ENCODE results near the gene CEP350. TPM values are rescaled to one million over a fixed set of nuclear protein-coding genes. Genes with fewer than 3 reads are reported as not detected.

CEP350 gene
- total and polyA plus RNA-seq, 2 of the 13 experiments (the other 11 are each of a cell fraction or from before 2014, with no cell fraction given), result 7.6 to 35.9 TPM

DNA sequence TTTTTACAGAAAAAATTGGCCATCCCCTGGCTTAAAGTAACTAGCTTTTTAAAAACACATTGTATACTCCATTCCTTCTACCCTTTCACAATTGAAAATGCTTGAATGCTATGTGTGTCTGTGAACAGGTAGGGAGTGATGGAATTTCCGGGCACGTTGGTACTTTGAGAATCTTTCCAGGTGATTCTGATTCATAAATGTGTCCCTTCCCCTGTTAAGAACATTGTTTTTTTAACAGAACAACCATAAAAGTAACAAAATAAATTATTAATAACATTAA is 142.7 kb downstream of the CEP350 start:
- DNase-seq (ENCODE audit: low spot score), result no peak
- Histone ChIP-seq H3K4me2 (ENCODE audit: low read depth, low read length) (no peak overlapping the region), H3K4me1 (ENCODE audit: insufficient read depth, low read length) (0 out of 2 replicates have a peak, but pooled peaks cover 6% of the 10 kb centered on the region), H3K9ac (ENCODE audit: insufficient read depth, low read depth, low read length) (no peak overlapping the region), H4K20me1 (ENCODE audit: insufficient read depth, low read length) (no peaks in the 10 kb centered on the region), H3K27ac (ENCODE audit: extremely low read length, insufficient read depth, low read length) (no peak overlapping the region), H2AFZ (ENCODE audit: low read length) (no peak overlapping the region), H3K9me3 (ENCODE audit: low read length) (no peaks in the 10 kb centered on the region), H3K4me3 (replicated peaks in 1 of 3; ENCODE audit: insufficient read depth in 1 of 3, low read depth in 2 of 3, low read length in 3 of 3) (no peak overlapping the region), H3K79me2 (ENCODE audit: insufficient read depth, low read length) (no peaks in the 10 kb centered on the region), H3K36me3 (replicated peaks in 1 of 2; ENCODE audit: control insufficient read depth in 1 of 2, insufficient read depth in 2 of 2, low read length in 2 of 2) (peaks cover 8 to 59% of the 10 kb centered on the region in 2 experiments), H3K27me3 (ENCODE audit: control insufficient read depth in 1 of 2, insufficient read depth in 2 of 2, low read length in 2 of 2) (no peaks in the 10 kb centered on the region)
- CTCF ChIA-PET (ENCODE audit: low intra/inter-chr PET ratio, low total read pairs), result no interaction called here
- intact Hi-C loops (cut with micrococcal nuclease; ENCODE audit: unreplicated experiment) (no loop called here), in situ Hi-C loops (cut with HindIII; ENCODE audit: extremely low pct_ligation_motif_present, low pct_unique_long_range_greater_than_20kb) (no loop called here)
- POLR2A ChIA-PET, result no interaction called here
- 93% methylated on average over 2 of the region's 2 CpGs for WGBS (ENCODE audit: low lambda C conversion rate)
- no peak for FAIRE-seq
- ATAC-seq, result no peak
- BruUV-seq (replicated peaks), result no TSS peak
- TF ChIP-seq CENPX (CRISPR knock-in tag; IDR thresholded peaks at IDR 0.05) (no peak), SIN3A (IDR thresholded peaks at IDR 0.05; ENCODE audit: borderline replicate concordance, low read depth, low read length) (no peak), MBNL3 (CRISPR knock-in tag; conservative IDR thresholded peaks at IDR 0.05) (no peak)
- TF ChIP-seq, protein P1, sequence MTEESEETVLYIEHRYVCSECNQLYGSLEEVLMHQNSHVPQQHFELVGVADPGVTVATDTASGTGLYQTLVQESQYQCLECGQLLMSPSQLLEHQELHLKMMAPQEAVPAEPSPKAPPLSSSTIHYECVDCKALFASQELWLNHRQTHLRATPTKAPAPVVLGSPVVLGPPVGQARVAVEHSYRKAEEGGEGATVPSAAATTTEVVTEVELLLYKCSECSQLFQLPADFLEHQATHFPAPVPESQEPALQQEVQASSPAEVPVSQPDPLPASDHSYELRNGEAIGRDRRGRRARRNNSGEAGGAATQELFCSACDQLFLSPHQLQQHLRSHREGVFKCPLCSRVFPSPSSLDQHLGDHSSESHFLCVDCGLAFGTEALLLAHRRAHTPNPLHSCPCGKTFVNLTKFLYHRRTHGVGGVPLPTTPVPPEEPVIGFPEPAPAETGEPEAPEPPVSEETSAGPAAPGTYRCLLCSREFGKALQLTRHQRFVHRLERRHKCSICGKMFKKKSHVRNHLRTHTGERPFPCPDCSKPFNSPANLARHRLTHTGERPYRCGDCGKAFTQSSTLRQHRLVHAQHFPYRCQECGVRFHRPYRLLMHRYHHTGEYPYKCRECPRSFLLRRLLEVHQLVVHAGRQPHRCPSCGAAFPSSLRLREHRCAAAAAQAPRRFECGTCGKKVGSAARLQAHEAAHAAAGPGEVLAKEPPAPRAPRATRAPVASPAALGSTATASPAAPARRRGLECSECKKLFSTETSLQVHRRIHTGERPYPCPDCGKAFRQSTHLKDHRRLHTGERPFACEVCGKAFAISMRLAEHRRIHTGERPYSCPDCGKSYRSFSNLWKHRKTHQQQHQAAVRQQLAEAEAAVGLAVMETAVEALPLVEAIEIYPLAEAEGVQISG (CRISPR knock-in tag; IDR thresholded peaks at IDR 0.05), result no peak

DNA sequence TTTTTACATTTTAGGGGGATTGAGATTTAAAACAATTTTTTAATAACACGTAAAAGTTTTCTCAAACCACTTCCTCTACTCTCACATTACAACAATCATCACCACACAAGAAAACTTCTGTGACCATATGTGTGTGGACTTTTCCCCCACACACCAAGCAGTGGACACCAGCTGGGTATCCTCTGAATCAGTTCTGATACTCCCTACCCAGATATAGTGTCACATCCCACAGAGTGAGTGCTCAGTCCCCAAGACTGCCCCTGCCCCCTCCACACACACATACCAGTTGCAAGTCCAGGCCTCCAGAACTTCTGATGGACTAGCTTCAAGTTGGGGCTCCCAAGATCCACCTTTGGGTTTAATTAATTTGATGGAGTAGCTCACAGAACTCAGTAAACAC is 146.8 kb downstream of the CEP350 start:
- ATAC-seq (no peak), FAIRE-seq (no peak), DNase-seq (ENCODE audit: low spot score) (no peak)
- no peaks in the 10 kb centered on the region for H3K79me2 ChIP-seq (ENCODE audit: insufficient read depth, low read length)
- H3K4me2 ChIP-seq (ENCODE audit: low read depth, low read length), result no peak overlapping the region
- no peaks in the 10 kb centered on the region for H4K20me1 ChIP-seq (ENCODE audit: insufficient read depth, low read length)
- peaks cover 4 to 36% of the 10 kb centered on the region in 2 experiments for H3K36me3 ChIP-seq (replicated peaks in 1 of 2; ENCODE audit: control insufficient read depth in 1 of 2, insufficient read depth in 2 of 2, low read length in 2 of 2)
- H3K27me3 ChIP-seq (ENCODE audit: control insufficient read depth in 1 of 2, insufficient read depth in 2 of 2, low read length in 2 of 2), result no peaks in the 10 kb centered on the region
- H3K9ac ChIP-seq (ENCODE audit: insufficient read depth, low read depth, low read length), result no peak overlapping the region
- ChIA-PET POLR2A (no interaction called here), CTCF (ENCODE audit: low intra/inter-chr PET ratio, low total read pairs) (no interaction called here)
- in situ Hi-C loops (cut with HindIII; ENCODE audit: extremely low pct_ligation_motif_present, low pct_unique_long_range_greater_than_20kb) (no loop called here), intact Hi-C loops (cut with micrococcal nuclease; ENCODE audit: unreplicated experiment) (no loop called here)
- H2AFZ ChIP-seq (ENCODE audit: low read length), result no peak overlapping the region
- BruUV-seq (replicated peaks), result no TSS peak
- 95% methylated on average over 1 of the region's 1 CpG for WGBS (ENCODE audit: low lambda C conversion rate)
- no peaks in the 10 kb centered on the region for H3K9me3 ChIP-seq (ENCODE audit: low read length)
- no peak overlapping the region for H3K27ac ChIP-seq (ENCODE audit: extremely low read length, insufficient read depth, low read length)
- H3K4me1 ChIP-seq (ENCODE audit: insufficient read depth, low read length), result no peaks in the 10 kb centered on the region
- H3K4me3 ChIP-seq (replicated peaks in 1 of 3; ENCODE audit: insufficient read depth in 1 of 3, low read depth in 2 of 3, low read length in 3 of 3), result no peak overlapping the region
- no peak for TF ChIP-seq KDM6A (CRISPR knock-in tag; IDR thresholded peaks at IDR 0.05; ENCODE audit: low read depth)
- TF ChIP-seq ZNF615 (CRISPR knock-in tag; IDR thresholded peaks at IDR 0.05; ENCODE audit: borderline replicate concordance), result no peak
- no peak for TF ChIP-seq NR2F6 (IDR thresholded peaks at IDR 0.05)
- TF ChIP-seq NR2F6 (CRISPR knock-in tag; IDR thresholded peaks at IDR 0.05), result no peak
- no peak for TF ChIP-seq HDAC2 (CRISPR knock-in tag; IDR thresholded peaks at IDR 0.05)
- no peak for TF ChIP-seq RBM39 (IDR thresholded peaks at IDR 0.05; ENCODE audit: low read depth, low read length, poor library complexity, severe bottlenecking)
- TF ChIP-seq, protein P2, sequence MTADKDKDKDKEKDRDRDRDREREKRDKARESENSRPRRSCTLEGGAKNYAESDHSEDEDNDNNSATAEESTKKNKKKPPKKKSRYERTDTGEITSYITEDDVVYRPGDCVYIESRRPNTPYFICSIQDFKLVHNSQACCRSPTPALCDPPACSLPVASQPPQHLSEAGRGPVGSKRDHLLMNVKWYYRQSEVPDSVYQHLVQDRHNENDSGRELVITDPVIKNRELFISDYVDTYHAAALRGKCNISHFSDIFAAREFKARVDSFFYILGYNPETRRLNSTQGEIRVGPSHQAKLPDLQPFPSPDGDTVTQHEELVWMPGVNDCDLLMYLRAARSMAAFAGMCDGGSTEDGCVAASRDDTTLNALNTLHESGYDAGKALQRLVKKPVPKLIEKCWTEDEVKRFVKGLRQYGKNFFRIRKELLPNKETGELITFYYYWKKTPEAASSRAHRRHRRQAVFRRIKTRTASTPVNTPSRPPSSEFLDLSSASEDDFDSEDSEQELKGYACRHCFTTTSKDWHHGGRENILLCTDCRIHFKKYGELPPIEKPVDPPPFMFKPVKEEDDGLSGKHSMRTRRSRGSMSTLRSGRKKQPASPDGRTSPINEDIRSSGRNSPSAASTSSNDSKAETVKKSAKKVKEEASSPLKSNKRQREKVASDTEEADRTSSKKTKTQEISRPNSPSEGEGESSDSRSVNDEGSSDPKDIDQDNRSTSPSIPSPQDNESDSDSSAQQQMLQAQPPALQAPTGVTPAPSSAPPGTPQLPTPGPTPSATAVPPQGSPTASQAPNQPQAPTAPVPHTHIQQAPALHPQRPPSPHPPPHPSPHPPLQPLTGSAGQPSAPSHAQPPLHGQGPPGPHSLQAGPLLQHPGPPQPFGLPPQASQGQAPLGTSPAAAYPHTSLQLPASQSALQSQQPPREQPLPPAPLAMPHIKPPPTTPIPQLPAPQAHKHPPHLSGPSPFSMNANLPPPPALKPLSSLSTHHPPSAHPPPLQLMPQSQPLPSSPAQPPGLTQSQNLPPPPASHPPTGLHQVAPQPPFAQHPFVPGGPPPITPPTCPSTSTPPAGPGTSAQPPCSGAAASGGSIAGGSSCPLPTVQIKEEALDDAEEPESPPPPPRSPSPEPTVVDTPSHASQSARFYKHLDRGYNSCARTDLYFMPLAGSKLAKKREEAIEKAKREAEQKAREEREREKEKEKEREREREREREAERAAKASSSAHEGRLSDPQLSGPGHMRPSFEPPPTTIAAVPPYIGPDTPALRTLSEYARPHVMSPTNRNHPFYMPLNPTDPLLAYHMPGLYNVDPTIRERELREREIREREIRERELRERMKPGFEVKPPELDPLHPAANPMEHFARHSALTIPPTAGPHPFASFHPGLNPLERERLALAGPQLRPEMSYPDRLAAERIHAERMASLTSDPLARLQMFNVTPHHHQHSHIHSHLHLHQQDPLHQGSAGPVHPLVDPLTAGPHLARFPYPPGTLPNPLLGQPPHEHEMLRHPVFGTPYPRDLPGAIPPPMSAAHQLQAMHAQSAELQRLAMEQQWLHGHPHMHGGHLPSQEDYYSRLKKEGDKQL (CRISPR knock-in tag; IDR thresholded peaks at IDR 0.05; ENCODE audit: low read depth), result no peak
- TF ChIP-seq ZFAT (CRISPR knock-in tag; conservative IDR thresholded peaks at IDR 0.05), result no peak
- TF ChIP-seq KAT7 (CRISPR knock-in tag; IDR thresholded peaks at IDR 0.05; ENCODE audit: borderline replicate concordance), result no peak
